Lower leg skin (tissue), 4 donors: Measurements from ENCODE around the gene TLE5. TPM values are rescaled to one million over a fixed set of nuclear protein-coding genes. Genes with fewer than 3 reads are reported as not detected.
A peak's percentile ranks its signal among the peaks of the same experiment; 100 is the strongest.

Experiments used
- DNase-seq, 2 donors: peaks; one replicate each; pipeline ENCODE4 v3.0.0-alpha.2; 2019; ENCODE audit warnings: low spot score in 2 of 2
- H3K4me3 ChIP-seq: fragments of 200-600 bp; sonication (generic); 2 replicates; pipeline ENCODE4 v1.5.1; 2017; ENCODE audit warnings: mild to moderate bottlenecking, low read depth; ENCODE audit not compliant: poor library complexity, severe bottlenecking
- CTCF ChIP-seq, 3 donors: fragments of 450-650 bp; IDR thresholded peaks; one replicate each; pipeline ENCODE4 v1.5.1; 2016; ENCODE audit warnings: antibody characterized with exemption in 3 of 3, mild to moderate bottlenecking in 3 of 3, moderate library complexity in 2 of 3
- POLR2A ChIP-seq, 2 donors: fragments of 450-650 bp; IDR thresholded peaks; one replicate each; pipeline ENCODE4 v1.6.1; 2016 to 2017; ENCODE audit warnings: antibody characterized with exemption in 2 of 2, mild to moderate bottlenecking in 1 of 2, moderate library complexity in 1 of 2
- WGBS, 2 donors: methylation state at CpG; one replicate each; pipeline ENCODE4 v1.1.5; 2018; 5-methylcytosine and 5-hydroxymethylcytosine counted together
- intact Hi-C: fragments of 100-400 bp; cut with DNase I; formaldehyde crosslinking; loops from one replicate; pipeline ENCODE4 v1.15.0; 2023; ENCODE audit warnings: low total_unique reads
- total RNA-seq, 4 donors: library from RNA; depleted of rRNA; stranded (reverse); fragments of >200 nt; gene quantifications; one replicate each; pipeline ENCODE4 v1.1.0, GENCODE V29; 2016

The TLE5 gene
- total RNA-seq, 4 donors from 2014 or later, result 329 to 533 (median 387) TPM

- no peak for DNase-seq
- TF ChIP-seq CTCF (IDR thresholded peaks at IDR 0.05) (no peak), POLR2A (IDR thresholded peaks at IDR 0.05) (no peak)
- whole genome bisulfite sequencing, 2 donors, result 91 to 95% methylated on average over 10 of the region's 10 CpGs
- intact Hi-C loops, result loop anchor here (10.0 kb wide), 1 partner anchor 82 kb away; no protein-coding TSS in a partner anchor
- H3K4me3 ChIP-seq, result no peak overlapping the region
Observed at GRCh38 chr19:3082331-3082730, 20.0 kb upstream of the TLE5 start.

GRCh38 chr19:3080286-3080685 is 18.0 kb upstream of the TLE5 start:
- no peak for TF ChIP-seq POLR2A (IDR thresholded peaks at IDR 0.05)
- no peak for TF ChIP-seq CTCF (IDR thresholded peaks at IDR 0.05)
- WGBS, 2 donors, result 17 to 32% methylated on average over 12 of the region's 12 CpGs
- no peak for DNase-seq
- intact Hi-C loops, result loop anchor here (10.0 kb wide), 1 partner anchor 85 kb away; no protein-coding TSS in a partner anchor
- no peak overlapping the region for H3K4me3 ChIP-seq

GRCh38 chr19:3079578-3079977 is 17.3 kb upstream of the TLE5 start:
- no peak for DNase-seq
- TF ChIP-seq POLR2A (IDR thresholded peaks at IDR 0.05) (no peak), CTCF (IDR thresholded peaks at IDR 0.05) (no peak)
- H3K4me3 ChIP-seq, result no peak overlapping the region
- intact Hi-C loops, result loop anchor here (5.0 kb wide), 1 partner anchor 43 kb away; no protein-coding TSS in a partner anchor
- WGBS, 2 donors, result 82 to 92% methylated on average over 4 of the region's 4 CpGs

- intact Hi-C loops, result loop anchor here (5.0 kb wide), 1 partner anchor 46 kb away; no protein-coding TSS in a partner anchor
- no peak overlapping the region for H3K4me3 ChIP-seq
- no peak for DNase-seq
- TF ChIP-seq CTCF (IDR thresholded peaks at IDR 0.05), result peak in 1 of 3 donors; percentile 65
- TF ChIP-seq POLR2A (IDR thresholded peaks at IDR 0.05), result no peak
- 16 to 27% methylated on average over 16 to 34 of the region's 41 CpGs for WGBS, 2 donors
Observed at GRCh38 chr19:3075605-3076431, 13.5 kb upstream of the TLE5 start.

- 63 to 68% methylated on average over 7 to 8 of the region's 8 CpGs for WGBS, 2 donors
- intact Hi-C loops, result no loop called here
- TF ChIP-seq CTCF (IDR thresholded peaks at IDR 0.05) (no peak), POLR2A (IDR thresholded peaks at IDR 0.05) (no peak)
- H3K4me3 ChIP-seq, result no peak overlapping the region
- DNase-seq, result no peak
Observed at GRCh38 chr19:3073931-3074595, 11.8 kb upstream of the TLE5 start.
